ENCODE data around the gene LIPC.

Gene LIPC

DNA sequence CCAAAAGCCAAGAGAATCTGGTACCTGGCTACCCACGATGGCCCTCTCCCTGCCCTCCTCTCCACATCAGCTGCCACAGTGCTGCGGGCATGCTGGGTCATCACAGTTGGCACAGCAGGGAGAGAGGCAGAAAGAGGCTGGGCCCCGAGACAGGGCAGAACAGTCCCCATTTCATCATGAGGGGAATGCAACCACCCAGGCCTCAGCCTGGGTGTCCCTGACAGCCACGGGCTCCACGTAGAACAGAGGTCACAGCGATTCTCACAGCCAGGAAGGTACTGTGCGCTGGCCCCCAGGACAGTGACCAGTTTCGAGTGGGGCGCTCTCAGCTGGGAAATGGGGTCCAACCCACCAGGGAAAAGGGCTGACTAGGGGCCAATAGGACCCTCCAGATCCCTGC lies 6.3 kb downstream of the LIPC start:
- DNase-seq, result no peak

DNA sequence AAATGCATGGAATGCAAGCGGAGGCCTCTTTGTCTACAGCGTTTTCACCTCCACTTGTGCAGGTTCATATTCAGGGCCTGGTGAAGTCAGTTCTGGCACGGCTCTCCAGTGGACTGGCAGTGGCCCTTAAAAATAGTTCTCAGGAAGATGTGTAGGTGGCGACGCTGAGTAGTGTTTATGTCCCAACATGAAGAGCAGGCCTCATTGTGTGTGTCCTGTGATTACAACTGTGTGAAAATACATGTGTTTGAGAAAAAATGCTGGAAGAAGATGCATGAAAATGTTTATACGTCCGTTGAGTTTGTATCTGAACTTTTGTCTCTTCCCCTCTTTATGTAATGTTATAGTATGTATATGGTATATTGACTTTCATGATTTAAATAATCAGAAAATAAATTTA lies 7.2 kb downstream of the LIPC start:
- DNase-seq, result no peak

DNA sequence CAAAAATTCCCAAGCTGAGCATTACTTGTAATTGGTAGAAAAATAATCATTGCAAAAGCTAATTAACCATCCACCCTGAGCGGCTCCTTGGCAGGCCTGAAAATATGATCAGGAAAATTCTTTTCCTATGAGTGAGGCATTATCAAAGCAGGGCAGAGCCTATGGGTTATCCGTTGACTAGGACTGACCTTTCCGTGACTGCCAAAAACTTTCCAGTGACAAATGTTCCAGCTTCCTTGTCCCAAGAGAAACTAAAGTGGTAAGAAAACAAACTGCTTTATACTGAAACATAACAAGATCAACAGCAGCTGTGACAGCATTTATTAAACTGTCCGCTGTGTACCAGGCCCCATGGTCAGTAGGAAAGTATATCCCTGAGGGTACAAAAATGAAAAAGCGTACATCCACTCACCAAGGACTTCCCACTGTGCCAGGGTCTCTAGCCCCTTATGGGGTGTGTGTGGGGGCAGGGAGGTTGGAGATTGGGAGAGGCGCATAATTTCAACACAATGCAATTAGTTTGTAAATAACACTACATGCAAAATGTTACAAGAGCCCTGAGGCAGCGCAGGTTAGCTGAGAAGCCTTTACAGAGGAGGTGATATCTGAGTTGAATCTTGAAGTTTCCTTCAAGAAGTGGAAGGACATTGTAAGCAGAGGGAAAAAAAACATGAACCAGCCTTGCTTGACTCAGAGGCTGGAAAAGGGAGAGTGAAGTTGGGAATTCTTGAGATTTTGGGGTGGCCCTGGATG lies 8.5 kb downstream of the LIPC start:
- DNase-seq, result no peak

DNA sequence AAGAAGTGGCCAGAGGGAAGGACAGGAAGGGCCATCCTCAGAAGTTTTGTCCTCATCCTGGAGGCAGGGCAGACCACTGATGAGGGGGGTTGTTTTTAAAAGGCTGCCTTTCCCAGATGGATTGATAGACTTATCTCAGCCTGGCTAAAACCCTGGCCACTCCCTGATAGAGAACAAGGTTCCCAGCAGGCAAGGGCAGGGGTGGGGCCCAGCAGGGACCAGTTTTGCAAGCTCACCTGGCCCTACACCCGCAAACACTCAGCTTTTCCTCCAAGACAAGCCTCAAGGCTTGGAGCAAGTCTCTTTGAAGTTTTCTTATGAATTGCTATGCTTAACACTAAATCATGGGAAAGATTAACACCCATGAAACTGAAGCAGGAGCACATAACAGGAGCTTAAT lies 9.1 kb downstream of the LIPC start:
- DNase-seq, result no peak

DNA sequence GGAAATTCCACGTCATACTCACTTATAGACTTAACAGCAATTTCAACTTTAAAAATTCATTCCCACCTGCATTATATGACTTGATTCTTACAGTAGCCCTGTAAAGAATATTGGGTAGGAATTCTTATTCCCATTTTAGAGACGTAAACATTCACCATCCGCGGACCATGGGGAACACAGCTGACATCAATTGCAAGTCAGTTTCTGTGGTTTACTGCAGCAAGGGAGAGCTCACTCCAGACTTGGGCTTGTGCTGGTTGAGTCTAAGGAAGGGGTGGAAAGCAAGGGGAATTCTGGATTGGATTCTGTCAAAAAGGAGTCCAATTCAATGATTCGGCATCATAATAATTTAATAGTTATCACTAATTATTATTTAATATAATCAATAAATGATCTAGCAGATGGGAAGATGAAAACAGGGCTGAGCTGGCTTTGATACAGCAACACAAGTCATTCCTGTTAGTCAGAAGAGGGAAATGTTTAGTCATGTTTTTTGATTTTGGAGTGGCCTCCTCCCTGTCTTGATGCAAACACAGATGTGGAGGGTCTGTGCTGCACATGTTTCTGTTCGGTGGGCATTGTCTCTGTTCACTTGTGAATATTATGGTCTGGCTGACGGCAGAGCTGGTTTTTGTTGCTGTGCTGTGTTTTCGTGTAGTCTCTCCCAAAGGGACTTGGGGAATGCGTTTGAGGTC lies 9.7 kb downstream of the LIPC start:
- no peak for DNase-seq

DNA sequence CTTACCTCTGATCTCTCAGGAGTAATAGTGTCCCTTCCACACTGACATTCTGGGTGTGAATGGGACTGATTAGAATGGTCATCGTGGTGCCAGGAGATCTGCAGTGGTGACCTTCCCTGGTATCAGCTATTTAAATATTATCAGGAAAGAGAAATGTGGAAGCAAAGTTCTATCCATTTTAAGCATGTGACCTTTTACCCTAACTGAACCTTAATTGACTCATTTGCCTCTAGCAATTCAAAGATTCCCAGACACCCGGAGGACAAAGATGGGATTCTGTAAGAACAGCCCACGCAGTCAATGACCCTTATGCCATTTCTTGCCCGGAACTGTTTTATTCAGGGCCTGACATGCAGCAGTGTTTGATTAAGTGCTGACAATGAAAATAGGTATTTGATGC lies 10.3 kb downstream of the LIPC start:
- DNase-seq, result no peak

DNA sequence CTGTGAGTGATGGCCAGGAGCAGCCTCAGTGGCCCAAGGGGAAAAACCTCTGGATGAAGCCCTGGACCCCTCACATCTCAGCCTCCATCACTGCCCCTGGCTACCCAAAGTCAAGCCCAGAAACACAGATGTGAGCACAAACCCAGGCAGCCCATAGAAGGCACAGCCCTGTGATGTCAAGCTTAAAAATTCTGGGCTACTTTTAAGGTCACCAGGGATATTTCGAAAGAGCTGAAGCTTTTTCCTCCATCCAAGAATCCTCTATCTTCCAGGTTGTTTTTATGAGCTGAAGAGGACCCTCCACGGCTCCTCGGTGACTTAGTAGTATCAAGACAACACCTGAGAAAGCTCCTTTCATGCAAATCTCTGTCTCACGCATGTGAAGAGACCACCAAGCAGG lies 11.5 kb downstream of the LIPC start:
- DNase-seq, result no peak

DNA sequence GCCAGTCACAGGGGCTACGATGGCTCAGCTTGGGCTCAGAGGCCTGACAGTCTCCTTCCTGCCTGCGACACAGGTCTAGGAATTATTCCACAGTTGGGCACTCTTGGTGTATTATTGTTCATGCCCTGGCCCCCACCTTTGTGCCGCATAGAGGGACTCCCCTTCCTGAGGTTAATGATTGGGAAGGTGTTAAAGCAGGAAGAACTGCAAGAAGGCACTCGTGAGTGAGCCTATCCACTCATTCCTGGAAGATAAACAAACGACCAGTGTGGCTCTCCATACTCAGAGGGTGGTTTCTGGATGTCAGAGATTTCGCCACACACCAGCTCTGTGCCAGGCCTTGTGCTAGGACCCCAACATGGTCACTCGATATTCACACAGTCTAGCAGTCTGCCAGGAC lies 12.3 kb downstream of the LIPC start:
- DNase-seq, result no peak

DNA sequence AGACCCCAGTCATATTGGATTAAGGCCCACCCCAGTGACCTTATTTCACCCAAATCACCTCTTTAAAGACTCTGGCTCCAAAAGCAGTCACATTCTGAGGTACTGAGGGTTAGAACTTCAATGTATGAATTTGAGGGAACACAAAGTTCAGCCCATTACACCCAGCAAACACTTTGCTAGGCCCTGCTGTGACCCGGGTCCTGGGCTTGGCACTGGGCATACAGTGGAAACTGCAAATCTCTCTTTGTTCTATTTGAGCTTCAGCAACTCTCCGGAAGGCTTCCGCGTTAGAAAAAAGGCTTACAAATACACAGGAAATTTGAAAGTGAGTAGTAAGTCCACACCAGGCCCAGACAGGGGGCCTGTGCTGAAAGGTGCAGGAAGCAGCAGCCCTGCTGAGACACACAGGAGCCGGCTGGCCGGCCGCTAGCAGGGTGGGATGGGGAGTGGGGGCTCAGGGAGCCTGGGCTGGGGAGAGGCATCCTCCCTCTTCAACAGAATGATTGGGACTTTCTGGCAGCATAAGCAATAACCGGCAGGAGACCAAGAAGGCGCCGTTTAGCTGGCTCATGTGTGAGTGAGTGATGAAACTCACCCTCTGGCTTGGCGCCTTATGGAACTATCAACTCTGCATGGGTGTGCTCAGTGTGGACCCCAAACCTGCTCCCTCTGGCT lies 13.0 kb downstream of the LIPC start:
- no peak for DNase-seq

DNA sequence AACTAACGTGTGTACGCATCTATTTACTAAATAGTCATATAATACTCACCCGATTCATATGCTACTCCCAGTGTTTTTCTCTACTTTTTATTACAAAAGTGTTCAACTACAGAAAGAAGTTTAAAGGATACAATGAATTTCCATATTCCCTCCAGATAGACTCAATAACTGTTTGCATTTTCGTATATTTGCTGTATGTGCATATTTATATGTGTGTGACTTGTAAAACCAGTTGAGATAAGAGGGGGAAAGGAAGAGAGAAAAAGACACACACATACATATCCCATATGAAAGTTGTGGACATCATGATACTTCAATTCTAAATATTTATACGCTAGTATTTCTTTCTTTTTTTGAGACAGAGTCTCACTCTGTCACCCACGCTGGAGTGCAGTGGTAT lies 14.1 kb downstream of the LIPC start:
- DNase-seq, result no peak

DNA sequence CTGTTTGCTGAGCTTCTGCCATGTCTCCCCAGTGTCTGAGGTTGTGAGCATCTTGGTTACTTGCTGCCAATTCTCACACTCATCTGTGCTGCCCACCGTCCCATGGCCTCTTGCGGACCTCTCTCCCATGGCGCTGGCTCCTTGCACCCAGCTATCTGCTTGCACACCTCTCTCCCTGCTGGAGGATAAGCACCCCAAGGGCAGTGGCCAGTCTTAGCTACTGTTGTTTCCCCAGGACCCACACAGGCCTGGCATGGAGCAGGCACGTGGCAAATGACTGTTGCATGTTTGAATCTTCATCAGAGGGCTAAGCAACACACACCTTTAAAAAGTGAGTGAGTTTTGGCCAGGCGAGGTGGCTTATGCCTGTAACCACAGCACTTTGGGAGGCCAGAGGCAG lies 14.7 kb downstream of the LIPC start:
- no peak for DNase-seq

DNA sequence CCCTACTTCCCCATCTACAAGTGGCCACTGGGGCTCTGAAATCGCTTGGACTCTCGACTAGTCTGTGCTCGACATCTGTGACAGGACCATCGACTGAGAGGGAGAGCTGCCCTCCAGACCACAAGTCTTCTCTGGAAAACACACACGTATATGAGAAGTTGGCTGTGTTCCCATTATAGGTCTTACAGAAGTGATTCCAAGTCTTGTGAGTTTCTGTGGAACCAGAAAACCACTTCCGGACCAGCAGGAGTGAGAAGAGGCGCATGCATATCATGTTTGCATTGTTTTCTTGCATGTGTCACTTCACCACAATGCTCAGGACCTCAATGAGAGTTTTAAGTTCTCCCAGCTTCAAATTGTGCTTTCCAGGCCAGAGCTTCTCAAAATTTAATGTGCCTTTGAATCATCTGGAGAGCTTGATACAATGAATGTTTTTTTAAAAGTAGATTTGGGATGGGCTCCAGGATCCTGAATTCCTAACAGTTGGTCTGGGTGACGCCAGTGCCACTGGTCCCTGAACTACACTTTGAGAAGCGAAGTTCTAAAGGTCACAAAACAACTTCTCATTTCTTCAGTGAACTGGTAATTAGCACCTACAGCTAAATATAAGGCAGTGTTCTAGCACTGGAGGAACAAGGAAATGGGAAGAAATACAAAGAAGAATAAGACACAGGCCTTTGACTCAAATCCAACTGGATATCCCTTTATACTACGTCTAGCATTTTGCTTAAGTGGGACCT lies 15.7 kb downstream of the LIPC start:
- DNase-seq, result no peak

DNA sequence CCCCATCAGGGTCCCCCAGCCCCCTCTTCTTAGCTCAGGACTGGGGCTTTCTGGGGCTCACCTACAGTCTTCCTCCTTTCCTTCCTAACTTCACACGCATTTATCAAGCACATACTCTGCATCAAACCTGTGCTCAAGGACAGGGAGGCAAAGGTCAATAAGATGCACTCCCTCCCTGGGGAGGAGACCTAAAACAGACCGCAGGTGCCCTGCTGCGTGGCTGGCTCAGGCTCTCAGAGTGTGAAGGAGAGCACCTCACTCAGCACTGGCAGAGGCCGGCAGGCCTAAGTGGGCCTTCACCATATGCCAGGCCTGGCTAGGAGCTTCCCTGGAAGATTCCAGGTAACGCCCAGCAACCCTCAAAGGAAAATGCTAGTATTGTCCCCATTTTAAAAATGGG lies 16.5 kb downstream of the LIPC start:
- no peak for DNase-seq

DNA sequence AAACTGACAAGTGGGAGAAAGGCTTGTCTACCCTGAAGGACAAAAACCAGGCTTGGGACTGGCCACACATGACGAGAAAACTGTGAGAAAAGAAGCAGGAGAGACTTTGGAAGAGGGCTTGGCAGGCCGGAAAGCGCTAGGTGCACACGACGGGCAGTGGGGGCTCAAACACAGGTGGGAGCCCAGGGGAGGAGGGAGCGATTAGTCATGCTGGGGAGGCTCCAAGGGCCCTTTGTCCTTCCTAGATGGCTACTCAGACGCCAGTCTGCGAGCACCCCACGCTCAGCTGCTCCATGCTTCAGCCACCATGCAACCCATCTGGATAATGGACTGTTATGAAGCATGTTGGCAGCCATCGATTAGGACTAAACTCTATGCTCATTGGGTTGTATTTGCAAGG lies 17.1 kb downstream of the LIPC start:
- no peak for DNase-seq

DNA sequence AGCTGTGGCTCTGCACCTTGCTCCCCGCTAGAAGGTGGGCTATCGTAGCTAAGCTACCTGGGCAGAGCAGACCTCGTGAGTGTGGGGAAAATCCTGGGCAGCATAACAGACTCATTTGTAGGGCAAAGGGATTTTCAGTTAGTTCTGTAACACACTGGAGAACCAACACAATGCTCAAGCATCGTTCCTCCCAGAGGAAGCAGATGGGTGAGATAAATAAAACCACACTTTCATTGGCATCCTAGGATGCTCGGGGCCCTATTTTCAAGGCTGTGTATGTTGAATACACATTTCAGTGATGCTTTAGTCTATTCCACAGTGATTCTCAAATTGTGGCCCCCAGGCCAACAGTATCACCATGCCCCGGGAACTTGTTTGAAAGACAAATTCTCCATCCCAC lies 20.0 kb downstream of the LIPC start:
- DNase-seq, result no peak

DNA sequence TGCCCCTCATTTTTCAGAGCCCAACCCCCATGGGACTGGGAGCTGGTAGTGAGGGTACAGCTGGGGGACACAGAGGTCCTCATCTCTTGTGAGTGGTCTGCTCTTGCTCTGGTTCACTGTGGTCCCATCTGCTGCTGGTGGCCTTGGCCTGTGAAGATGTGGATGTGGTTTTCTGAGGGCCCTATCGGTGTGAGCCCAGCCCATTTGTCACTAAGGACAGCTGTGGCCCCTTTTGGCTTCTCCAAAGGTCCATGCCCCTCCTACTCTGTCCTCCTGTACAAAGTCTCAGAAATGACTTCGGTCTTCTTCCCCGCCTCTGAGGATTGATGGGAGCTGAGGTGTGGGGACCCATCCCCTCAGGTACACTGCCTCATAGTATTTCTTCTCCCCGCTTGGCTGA lies 21.0 kb downstream of the LIPC start:
- no peak for DNase-seq

DNA sequence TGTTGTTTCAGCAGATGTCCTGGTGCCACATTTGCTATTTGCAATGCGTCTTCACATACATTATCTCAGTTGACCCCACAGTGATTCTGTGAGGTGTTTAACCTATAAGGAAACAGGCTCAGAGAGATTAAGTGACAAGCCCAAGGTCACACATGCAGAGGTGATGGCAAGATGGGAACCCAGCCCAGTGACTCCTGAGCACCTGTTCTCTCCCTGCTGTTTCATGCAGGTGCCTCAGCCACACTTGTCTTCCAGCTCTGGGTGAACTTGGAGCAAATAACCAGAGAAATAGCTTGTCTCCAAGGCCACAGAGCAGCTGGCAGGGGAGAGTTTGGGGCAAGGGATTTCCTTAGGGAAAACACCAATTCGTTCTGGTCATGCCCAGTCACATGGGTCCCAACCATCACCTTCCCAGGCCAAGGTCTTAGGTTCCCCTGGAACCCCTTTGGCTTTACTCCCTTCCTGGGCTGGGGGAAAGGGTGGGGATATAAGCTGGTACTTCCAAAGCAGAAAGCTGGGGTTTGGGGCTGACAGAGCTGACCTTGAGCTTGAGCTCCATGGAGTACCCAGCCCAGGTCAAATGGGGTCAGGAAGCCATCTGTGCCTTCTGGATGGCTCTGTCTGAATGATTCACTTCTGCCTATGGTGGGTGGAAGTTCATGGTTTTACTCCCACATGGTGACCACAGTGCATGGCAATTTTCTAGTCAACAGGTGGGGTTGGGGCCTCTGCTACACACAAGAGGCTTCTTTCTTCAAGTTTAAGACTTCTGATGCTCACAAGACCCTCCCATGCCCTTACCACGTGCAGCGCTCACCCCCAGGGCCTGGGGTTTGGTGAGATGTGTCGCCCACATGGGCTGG lies 22.4 kb downstream of the LIPC start:
- no peak for DNase-seq

DNA sequence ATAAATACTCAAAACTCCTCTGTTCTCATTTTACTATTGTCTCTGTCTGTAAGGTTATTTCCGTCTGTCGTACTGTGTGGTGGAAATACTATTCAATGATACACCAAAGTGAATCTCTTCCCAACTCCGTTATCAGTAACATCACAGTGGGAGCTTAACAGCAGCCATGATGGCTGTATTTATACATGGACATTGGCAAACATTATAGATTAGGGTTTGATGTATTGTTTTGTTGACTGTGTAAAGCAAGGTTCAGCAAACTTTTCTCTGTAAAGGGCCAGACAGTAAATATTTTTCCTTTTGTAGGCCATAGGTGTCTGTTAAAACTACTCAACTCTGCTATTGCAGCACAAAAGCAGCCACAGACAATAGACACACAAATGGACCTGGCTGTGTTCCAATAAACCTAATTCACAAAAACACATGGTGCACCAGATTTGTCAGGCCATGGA lies 23.2 kb downstream of the LIPC start:
- DNase-seq, result no peak

DNA sequence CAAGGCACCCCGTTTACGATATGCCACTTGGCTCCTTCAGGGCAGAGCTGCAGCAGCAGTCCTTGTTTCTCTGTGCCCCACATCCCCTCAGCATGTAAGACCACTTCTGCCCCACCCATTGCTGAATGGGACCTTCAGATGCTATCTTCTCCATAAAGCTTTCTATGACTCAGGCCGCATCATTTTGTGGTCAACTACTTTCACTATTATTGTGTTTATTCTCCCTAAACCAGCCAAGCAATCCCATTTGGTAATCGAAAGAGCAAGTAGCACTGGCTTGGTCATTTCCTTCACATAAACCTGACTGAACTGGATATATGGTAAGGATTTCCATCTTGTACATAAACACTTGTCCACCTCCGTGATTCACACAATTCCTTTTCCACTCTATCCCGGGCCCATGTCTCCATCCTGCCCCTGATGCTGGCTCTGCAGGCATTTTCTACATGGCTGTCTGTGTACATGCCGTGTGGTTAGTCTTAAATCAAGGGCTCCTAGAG lies 25.7 kb downstream of the LIPC start:
- DNase-seq, result no peak

DNA sequence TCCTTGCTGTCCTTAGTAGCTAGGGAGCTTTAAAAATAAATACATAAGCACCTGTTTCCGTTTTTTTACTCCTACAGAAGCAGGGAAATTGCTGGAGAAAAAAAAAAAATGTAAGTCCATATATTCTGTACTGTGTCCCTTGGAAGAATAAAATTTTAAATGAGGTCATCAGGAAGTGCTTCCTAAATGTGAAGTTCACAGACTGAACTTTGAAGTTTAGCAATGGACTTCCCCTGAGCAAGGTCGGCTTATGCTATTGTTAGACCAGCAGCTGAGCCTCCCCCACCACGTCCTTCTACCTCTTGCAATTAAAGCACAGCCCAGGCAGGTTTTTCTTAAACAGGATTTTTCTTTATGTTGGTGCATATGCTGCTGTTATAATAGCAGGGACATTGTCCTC lies 26.3 kb downstream of the LIPC start:
- no peak for DNase-seq

DNA sequence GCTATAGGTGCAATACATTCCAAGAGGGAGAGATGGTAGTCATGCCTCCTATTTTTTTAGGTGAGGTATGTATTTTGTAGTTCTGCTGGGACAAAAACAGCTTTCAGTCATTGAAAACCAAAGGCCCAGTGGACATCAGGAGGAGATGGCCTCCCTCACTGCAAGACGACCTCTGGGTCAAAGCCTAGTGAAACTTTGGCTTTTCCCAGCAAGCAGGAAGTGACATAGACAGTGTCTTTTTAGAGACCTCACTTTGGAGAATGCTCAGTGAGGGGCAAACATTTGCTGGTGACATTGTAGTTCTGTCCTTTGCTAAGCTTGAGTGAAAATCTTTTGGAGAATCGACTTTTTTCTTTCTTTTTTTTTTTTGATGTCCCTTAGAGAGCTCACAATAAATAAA lies 27.3 kb downstream of the LIPC start:
- no peak for DNase-seq

DNA sequence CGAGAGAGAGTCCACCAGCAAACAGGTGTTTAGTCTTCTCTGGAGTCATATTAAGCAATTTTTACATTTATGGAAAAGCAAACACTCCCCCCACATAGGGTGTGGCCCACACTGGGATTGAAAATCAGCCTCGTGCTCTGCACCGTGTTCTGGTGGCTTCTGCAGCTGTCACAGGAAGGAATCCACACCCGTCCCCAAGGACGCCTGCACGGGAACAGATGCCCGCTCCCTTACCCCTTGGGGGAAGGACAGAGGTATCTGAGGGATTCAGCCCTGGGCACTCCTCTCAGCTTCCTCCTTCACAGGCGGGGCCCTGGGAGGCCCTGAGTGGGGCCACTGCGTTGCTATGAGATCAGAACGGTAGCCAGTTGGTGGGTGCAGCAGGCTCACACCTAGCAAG lies 27.8 kb downstream of the LIPC start:
- no peak for DNase-seq
